ENCODE data around the gene SLC35G3.

GRCh38 chr17:35214631-35215273 lies 20.6 kb upstream of the SLC35G3 start:
- TF ChIP-seq CTCF (IDR thresholded peaks at IDR 0.05) (no peak), POLR2A (IDR thresholded peaks at IDR 0.05) (no peak), POLR2AphosphoS5 (IDR thresholded peaks at IDR 0.05) (no peak), EP300 (IDR thresholded peaks at IDR 0.05) (no peak)

All from stomach (tissue), 4 donors.